HEK293 (cell line): ENCODE data around the gene TUBGCP6.

ENCODE experiments used
- ATF2 ChIP-seq: fragments of 450-650 bp; formaldehyde crosslinking; IDR thresholded peaks from 2 replicates; pipeline ENCODE4 v1.5.1; 2016; ENCODE audit warnings: missing biosample characterization, missing genetic modification characterization, low read depth
- BCL11B ChIP-seq: fragments of 450-650 bp; formaldehyde crosslinking; IDR thresholded peaks from 2 replicates; pipeline ENCODE4 v1.5.1; 2016; ENCODE audit warnings: low read depth, missing biosample characterization, missing genetic modification characterization
- GLIS1 ChIP-seq: fragments of 450-650 bp; formaldehyde crosslinking; IDR thresholded peaks from 2 replicates; pipeline ENCODE4 v1.5.1; 2016; ENCODE audit warnings: missing biosample characterization, missing genetic modification characterization
- KLF7 ChIP-seq: fragments of 450-650 bp; formaldehyde crosslinking; IDR thresholded peaks from 2 replicates; pipeline ENCODE4 v1.5.1; 2016; ENCODE audit warnings: missing biosample characterization, missing genetic modification characterization, borderline replicate concordance
- KLF8 ChIP-seq: fragments of 450-650 bp; formaldehyde crosslinking; IDR thresholded peaks from 2 replicates; pipeline ENCODE4 v1.5.1; 2016; ENCODE audit warnings: missing biosample characterization, missing genetic modification characterization
- OVOL3 ChIP-seq: fragments of 450-650 bp; formaldehyde crosslinking; IDR thresholded peaks from 2 replicates; pipeline ENCODE4 v1.5.1; 2016; ENCODE audit warnings: missing biosample characterization, missing genetic modification characterization
- PRDM10 ChIP-seq: fragments of 450-650 bp; formaldehyde crosslinking; IDR thresholded peaks from 2 replicates; pipeline ENCODE4 v1.5.1; 2016; ENCODE audit warnings: missing biosample characterization, missing genetic modification characterization
- PRDM2 ChIP-seq: fragments of 450-650 bp; formaldehyde crosslinking; IDR thresholded peaks from 2 replicates; pipeline ENCODE4 v1.5.1; 2016; ENCODE audit warnings: missing biosample characterization, missing genetic modification characterization, borderline replicate concordance
- SP2 ChIP-seq: fragments of 450-650 bp; formaldehyde crosslinking; IDR thresholded peaks from 2 replicates; pipeline ENCODE4 v1.5.1; 2016; ENCODE audit warnings: missing biosample characterization, missing genetic modification characterization
- YY1 ChIP-seq: fragments of 450-650 bp; formaldehyde crosslinking; IDR thresholded peaks from 2 replicates; pipeline ENCODE4 v1.5.1; 2018; ENCODE audit warnings: missing biosample characterization, missing genetic modification characterization
- YY2 ChIP-seq: fragments of 450-650 bp; formaldehyde crosslinking; IDR thresholded peaks from 2 replicates; pipeline ENCODE4 v1.5.1; 2016; ENCODE audit warnings: missing biosample characterization, missing genetic modification characterization
- ZNF132 ChIP-seq: fragments of 450-650 bp; formaldehyde crosslinking; IDR thresholded peaks from 2 replicates; pipeline ENCODE4 v1.5.1; 2017; ENCODE audit warnings: missing biosample characterization, missing genetic modification characterization, borderline replicate concordance
- ZNF18 ChIP-seq: fragments of 450-650 bp; formaldehyde crosslinking; IDR thresholded peaks from 2 replicates; pipeline ENCODE4 v1.5.1; 2016; ENCODE audit warnings: missing biosample characterization, missing genetic modification characterization
- ZNF214 ChIP-seq: fragments of 450-650 bp; formaldehyde crosslinking; IDR thresholded peaks from 2 replicates; pipeline ENCODE4 v1.5.1; 2017; ENCODE audit warnings: missing biosample characterization, mild to moderate bottlenecking, missing genetic modification characterization, borderline replicate concordance
- ZNF391 ChIP-seq: fragments of 450-650 bp; formaldehyde crosslinking; IDR thresholded peaks from 2 replicates; pipeline ENCODE4 v1.5.1; 2016; ENCODE audit warnings: low read depth, missing biosample characterization, missing genetic modification characterization, borderline replicate concordance
- ZNF394 ChIP-seq: fragments of 450-650 bp; formaldehyde crosslinking; IDR thresholded peaks from 2 replicates; pipeline ENCODE4 v1.5.1; 2016; ENCODE audit warnings: missing biosample characterization, missing genetic modification characterization, mild to moderate bottlenecking, moderate library complexity, borderline replicate concordance
- ZNF433 ChIP-seq: fragments of 450-650 bp; formaldehyde crosslinking; IDR thresholded peaks from 2 replicates; pipeline ENCODE4 v1.5.1; 2016; ENCODE audit warnings: missing biosample characterization, missing genetic modification characterization, low read depth
- ZNF449 ChIP-seq: fragments of 450-650 bp; formaldehyde crosslinking; IDR thresholded peaks from 2 replicates; pipeline ENCODE4 v1.5.1; 2017; ENCODE audit warnings: missing biosample characterization, mild to moderate bottlenecking, missing genetic modification characterization, moderate library complexity
- ZNF529 ChIP-seq: fragments of 450-650 bp; formaldehyde crosslinking; IDR thresholded peaks from 2 replicates; pipeline ENCODE4 v1.5.1; 2017; ENCODE audit warnings: missing genetic modification characterization, missing biosample characterization; ENCODE audit not compliant: insufficient replicate concordance
- ZNF560 ChIP-seq: fragments of 450-650 bp; formaldehyde crosslinking; IDR thresholded peaks from 2 replicates; pipeline ENCODE4 v1.5.1; 2017; ENCODE audit warnings: missing biosample characterization, missing genetic modification characterization, borderline replicate concordance
- ZNF600 ChIP-seq: fragments of 450-650 bp; formaldehyde crosslinking; IDR thresholded peaks from 2 replicates; pipeline ENCODE4 v1.5.1; 2016; ENCODE audit warnings: missing biosample characterization, missing genetic modification characterization
- ZNF621 ChIP-seq: fragments of 450-650 bp; formaldehyde crosslinking; IDR thresholded peaks from 2 replicates; pipeline ENCODE4 v1.5.1; 2017; ENCODE audit warnings: missing biosample characterization, missing genetic modification characterization
- ZNF629 ChIP-seq: fragments of 450-650 bp; formaldehyde crosslinking; IDR thresholded peaks from 2 replicates; pipeline ENCODE4 v1.5.1; 2017; ENCODE audit warnings: missing biosample characterization, missing genetic modification characterization
- ZNF664 ChIP-seq: fragments of 450-650 bp; formaldehyde crosslinking; IDR thresholded peaks from 2 replicates; pipeline ENCODE4 v1.5.1; 2016; ENCODE audit warnings: missing biosample characterization, missing genetic modification characterization
- ZNF677 ChIP-seq: fragments of 450-650 bp; IDR thresholded peaks from 2 replicates; pipeline ENCODE4 v1.5.0; 2018; ENCODE audit warnings: missing biosample characterization, mild to moderate bottlenecking, missing genetic modification characterization, moderate library complexity
- ZNF701 ChIP-seq: fragments of 450-650 bp; formaldehyde crosslinking; IDR thresholded peaks from 2 replicates; pipeline ENCODE4 v1.5.1; 2016; ENCODE audit warnings: missing biosample characterization, missing genetic modification characterization
- ZNF777 ChIP-seq: fragments of 450-650 bp; formaldehyde crosslinking; IDR thresholded peaks from 2 replicates; pipeline ENCODE4 v1.5.1; 2017; ENCODE audit warnings: missing biosample characterization, missing genetic modification characterization, borderline replicate concordance

Gene TUBGCP6

GRCh38 chr22:50247748-50248147 lies 2.9 kb upstream of the TUBGCP6 start (continued):
- TF ChIP-seq YY1 (tag by site-specific recombination) (no peak), ZNF600 (tag by site-specific recombination) (0 out of 2 replicates have a peak, but pooled peaks have one; percentile 51), ZNF621 (tag by site-specific recombination) (no peak), ZNF701 (tag by site-specific recombination) (no peak), ZNF394 (tag by site-specific recombination) (no peak), PRDM10 (tag by site-specific recombination) (peak; percentile 44; the same call in 1 of the 2 replicates), ZNF664 (tag by site-specific recombination) (no peak), ZNF18 (no peak), KLF8 (peak; percentile 14; the same call in 1 of the 2 replicates), SP2 (peak; percentile 73), ZNF449 (tag by site-specific recombination) (no peak), ZNF391 (tag by site-specific recombination) (no peak), ATF2 (tag by site-specific recombination) (peak; percentile 97), ZNF560 (tag by site-specific recombination) (no peak), OVOL3 (tag by site-specific recombination) (no peak), BCL11B (tag by site-specific recombination) (no peak), ZNF132 (tag by site-specific recombination) (no peak), YY2 (no peak), ZNF677 (no peak), ZNF529 (tag by site-specific recombination) (no peak), PRDM2 (tag by site-specific recombination) (no peak), ZNF214 (tag by site-specific recombination) (no peak), KLF7 (no peak), ZNF629 (tag by site-specific recombination) (peak; percentile 94), ZNF433 (tag by site-specific recombination) (no peak), ZNF777 (tag by site-specific recombination) (no peak), GLIS1 (tag by site-specific recombination) (peak; percentile 76)
